Myometrial cell (primary cell): ENCODE data around the gene IL17RD. TPM values are rescaled to one million over a fixed set of nuclear protein-coding genes. Genes with fewer than 3 reads are reported as not detected.

ENCODE experiments used
- total RNA-seq: library from RNA; depleted of rRNA; stranded (reverse); fragments of >200 nt; gene quantifications from 2 replicates; pipeline ENCODE4 v1.2.3, GENCODE V29; 2015

The IL17RD gene
- 3.5 and 4.6 TPM in 2 replicates for total RNA-seq

DNA sequence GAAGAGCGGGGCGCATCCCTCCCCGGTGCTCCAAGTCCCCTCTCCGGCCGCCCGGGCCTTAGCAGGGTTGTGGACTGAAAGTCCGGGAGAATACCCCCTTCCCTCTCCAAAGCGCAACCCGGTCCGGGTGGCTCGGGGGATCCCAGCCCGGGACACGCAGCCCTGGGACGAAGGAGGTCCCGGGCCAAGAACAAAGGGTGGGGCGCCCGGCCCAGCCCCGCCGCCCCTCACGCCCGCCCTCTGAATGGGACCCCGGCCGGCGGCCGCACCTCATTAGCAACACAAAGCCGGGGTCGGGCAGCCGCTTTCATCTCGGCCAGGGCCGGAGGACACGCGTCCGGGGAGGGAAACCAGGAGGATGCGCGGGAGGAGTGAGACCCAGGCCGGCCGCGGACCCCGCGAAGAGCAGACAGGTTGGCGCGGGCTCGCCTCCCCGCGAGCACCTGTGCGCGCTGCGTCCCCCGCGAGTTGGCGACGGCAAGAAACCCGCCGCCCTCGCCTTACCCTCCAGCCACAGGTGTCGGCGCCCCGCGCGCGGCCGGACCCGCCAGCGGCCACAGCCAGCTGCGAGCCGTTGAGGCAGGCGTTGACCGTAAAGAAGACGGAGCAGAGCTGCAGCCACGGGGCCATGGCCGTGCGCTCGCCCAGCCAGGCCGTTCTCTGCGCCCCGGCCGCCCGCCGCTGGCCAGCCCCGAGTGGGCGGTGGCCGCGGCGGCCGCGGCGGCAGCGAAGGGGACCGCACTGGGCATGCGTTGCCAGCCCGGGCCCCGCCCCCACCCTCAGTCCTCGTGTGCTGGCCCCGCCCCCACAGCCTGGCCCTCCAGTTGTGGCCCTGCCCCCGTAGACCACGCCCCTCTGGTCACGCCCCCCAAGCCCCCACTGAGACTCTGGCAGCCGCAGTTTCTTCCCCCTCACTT is at the start of gene IL17RD:
Gene IL17RD (minus strand): TSS at position 697 of the 917 bp plus-strand sequence. CDS start 67 bp downstream, at position 630.

DNA sequence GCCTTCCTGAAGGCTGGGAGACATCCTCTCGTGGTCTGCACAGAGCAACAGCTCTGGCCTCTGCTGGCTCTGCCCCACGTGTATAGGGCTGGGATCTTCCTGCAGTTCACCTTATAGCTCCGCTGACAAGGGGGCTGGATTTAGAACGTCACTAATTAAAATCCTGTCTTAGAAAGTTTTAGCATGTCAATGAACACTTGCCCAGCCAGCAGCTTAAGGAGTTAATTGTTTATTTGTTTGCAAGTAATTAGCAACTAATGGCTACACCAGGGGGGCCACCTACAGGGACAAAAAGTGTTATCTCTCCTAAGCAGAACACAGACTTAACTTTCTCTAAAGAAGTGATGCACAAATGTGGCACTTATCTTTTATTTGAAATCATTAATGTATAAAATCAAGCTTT is 34.7 kb upstream of the IL17RD start, which contains the start of gene HESX1:
Gene HESX1 (minus strand): TSS at position 84 of the 403 bp plus-strand sequence. CDS start 60 bp downstream, at position 24.

DNA sequence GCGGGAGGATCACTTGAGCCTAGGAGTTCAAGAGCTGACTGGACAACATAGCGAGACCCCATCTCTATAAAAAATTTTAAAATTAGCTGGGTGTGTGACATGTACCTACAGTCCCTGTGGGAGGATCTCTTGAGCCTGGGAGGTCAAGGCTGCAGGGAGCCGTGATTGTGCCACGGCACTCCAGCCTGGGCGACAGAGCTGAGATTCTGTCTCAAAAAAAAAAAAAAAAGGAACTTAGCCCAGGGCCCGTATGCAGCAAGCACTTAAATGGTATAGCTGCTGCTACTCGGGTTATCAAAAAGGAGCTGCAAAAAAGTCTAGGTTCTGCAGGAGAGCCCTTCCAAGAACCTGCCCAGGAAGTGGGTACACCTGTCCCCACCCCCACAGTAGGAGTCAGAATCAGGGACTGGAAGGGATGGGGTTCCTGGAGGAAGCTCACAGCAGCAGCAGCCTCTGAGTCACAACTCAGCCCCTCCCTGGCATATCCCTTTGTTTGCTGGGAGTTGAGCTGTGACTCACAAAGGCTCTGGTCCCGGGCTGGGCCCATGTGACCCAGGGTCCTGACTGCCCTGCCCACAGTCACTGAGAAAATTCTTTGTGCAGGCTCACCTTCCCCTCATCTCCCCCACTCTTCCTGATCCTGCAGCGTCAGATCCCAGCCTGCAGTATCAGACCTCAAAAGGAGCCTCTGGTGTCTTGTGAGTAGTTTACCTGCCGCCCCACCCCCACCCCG is 104.9 kb downstream of the IL17RD start, which contains the start of gene SPATA12:
Gene SPATA12 (plus strand): TSS at position 576 of the 733 bp plus-strand sequence. CDS start 13,031 bp downstream, outside the sequence.

Other genes with a start within 250 kb of the IL17RD start
- gene SPATA12, start 104.7 kb downstream of the IL17RD start, total RNA-seq, result not detected in 2 replicates
- not detected in 2 replicates for gene HESX1, start 34.6 kb upstream of the IL17RD start, total RNA-seq
- gene APPL1, start 62.4 kb upstream of the IL17RD start, total RNA-seq, result 19.9 and 30.1 TPM in 2 replicates
- gene ASB14, start 127.3 kb upstream of the IL17RD start, total RNA-seq, result not detected in 2 replicates